Activated CD4-positive, CD25-positive, alpha-beta regulatory T cell (primary cell): ENCODE measurements around the gene MUC20.
"Not testable (repeated sequence)": the region's sequence is repeated elsewhere in the genome, so short reads cannot be mapped to it uniquely, and the experiment has no call there.

ENCODE experiments used
- DNase-seq, 4 experiments: peaks; one replicate each; lab custom pipeline; 2025; lab: John Stamatoyannopoulos, UW

MUC20 gene

GRCh38 chr3:195693428-195694216 is 27.2 kb upstream of the MUC20 start:
- no peak for DNase-seq

GRCh38 chr3:195694217-195695076 is 26.3 kb upstream of the MUC20 start:
- DNase-seq: not testable (repeated sequence)

- DNase-seq: no peak
Measured at GRCh38 chr3:195696632-195697278, 24.0 kb upstream of the MUC20 start.

GRCh38 chr3:195697582-195698324 is 23.0 kb upstream of the MUC20 start:
- no peak for DNase-seq

GRCh38 chr3:195698325-195698646 is 22.5 kb upstream of the MUC20 start:
- no peak for DNase-seq

- DNase-seq: no peak
Measured at GRCh38 chr3:195698647-195699387, 22.0 kb upstream of the MUC20 start.

- DNase-seq: no peak
Measured at GRCh38 chr3:195699388-195699771, 21.4 kb upstream of the MUC20 start.

- DNase-seq: no peak
Measured at GRCh38 chr3:195699860-195700259, 20.9 kb upstream of the MUC20 start.

GRCh38 chr3:195700319-195700718 is 20.5 kb upstream of the MUC20 start:
- DNase-seq: no peak

- no peak for DNase-seq
Measured at GRCh38 chr3:195701042-195701915, 19.5 kb upstream of the MUC20 start.

GRCh38 chr3:195703776-195704175 is 17.0 kb upstream of the MUC20 start:
- no peak for DNase-seq

GRCh38 chr3:195704433-195704999 is 16.3 kb upstream of the MUC20 start:
- no peak for DNase-seq

GRCh38 chr3:195705081-195705991 is 15.4 kb upstream of the MUC20 start:
- DNase-seq: no peak

- no peak for DNase-seq
Measured at GRCh38 chr3:195708061-195708460, 12.7 kb upstream of the MUC20 start.

GRCh38 chr3:195708626-195709481 is 11.9 kb upstream of the MUC20 start:
- no peak for DNase-seq

- DNase-seq: no peak
Measured at GRCh38 chr3:195709676-195710085, 11.1 kb upstream of the MUC20 start.

GRCh38 chr3:195710126-195710905 is 10.5 kb upstream of the MUC20 start:
- not testable (repeated sequence) for DNase-seq
